NCI-H1105 treated with DMSO at 0.1 percent for 48 hours (cell line): ENCODE data around the gene IL23A.
"Not testable (repeated sequence)": the region's sequence is repeated elsewhere in the genome, so short reads cannot be mapped to it uniquely, and the experiment has no call there.

Source experiments
- DNase-seq: peaks from one replicate; lab custom pipeline; 2025; lab: John Stamatoyannopoulos, UW

IL23A gene

DNA sequence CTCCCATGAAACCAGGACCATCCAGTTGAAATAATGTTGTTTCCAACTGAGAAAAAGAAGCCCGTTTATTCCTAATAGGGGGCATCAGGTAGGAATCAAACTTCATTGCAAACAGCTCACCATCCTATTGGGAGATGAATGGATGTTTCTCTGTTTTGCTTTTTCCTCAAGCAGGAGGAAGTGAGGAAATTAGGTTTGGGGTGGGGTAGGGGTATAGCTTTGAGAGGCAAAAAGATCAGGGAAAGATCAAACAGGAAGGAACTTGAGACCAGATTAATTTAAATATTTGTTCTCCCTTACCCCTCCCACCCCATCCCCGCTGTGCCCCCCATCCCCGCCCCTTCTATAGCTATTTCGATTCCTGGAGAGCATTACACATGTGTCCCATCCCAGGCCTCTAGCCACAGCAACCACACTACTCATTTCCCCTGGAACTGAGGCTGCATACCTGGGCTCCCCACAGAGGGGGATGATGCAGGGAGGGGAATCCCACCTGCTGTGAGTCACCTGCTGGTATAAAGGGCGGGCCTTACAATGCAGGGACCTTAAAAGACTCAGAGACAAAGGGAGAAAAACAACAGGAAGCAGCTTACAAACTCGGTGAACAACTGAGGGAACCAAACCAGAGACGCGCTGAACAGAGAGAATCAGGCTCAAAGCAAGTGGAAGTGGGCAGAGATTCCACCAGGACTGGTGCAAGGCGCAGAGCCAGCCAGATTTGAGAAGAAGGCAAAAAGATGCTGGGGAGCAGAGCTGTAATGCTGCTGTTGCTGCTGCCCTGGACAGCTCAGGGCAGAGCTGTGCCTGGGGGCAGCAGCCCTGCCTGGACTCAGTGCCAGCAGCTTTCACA, at the start of gene IL23A:
TSS of gene IL23A (plus strand) at position 577 of the 850 bp plus-strand sequence. CDS start at position 738, 161 bp downstream.
- DNase-seq = no peak

- no peak for DNase-seq
Observed at GRCh38 chr12:56293795-56294194, 44.9 kb upstream of the IL23A start.

DNA sequence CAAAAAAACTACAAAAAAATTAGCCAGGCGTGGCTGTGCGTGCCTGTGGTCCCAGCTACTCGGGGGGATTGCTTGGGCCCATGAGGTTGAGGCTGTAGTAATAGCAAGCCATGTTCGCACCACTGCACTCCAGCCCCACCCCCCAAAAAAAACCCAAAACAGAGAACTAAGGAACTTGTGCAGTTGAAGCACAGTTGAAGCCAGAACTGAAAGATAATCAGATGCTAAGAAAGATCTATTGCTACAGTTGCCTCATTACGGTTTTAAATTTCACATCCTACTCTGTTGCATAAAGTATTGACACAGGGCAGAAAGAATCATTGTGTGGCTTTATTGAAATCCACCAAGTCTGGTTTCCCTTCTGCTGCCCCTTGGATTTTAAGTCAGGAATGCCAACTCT, 42.4 kb upstream of the IL23A start:
- DNase-seq = no peak

- no peak for DNase-seq
Observed at GRCh38 chr12:56297400-56297799, 41.3 kb upstream of the IL23A start.

DNA sequence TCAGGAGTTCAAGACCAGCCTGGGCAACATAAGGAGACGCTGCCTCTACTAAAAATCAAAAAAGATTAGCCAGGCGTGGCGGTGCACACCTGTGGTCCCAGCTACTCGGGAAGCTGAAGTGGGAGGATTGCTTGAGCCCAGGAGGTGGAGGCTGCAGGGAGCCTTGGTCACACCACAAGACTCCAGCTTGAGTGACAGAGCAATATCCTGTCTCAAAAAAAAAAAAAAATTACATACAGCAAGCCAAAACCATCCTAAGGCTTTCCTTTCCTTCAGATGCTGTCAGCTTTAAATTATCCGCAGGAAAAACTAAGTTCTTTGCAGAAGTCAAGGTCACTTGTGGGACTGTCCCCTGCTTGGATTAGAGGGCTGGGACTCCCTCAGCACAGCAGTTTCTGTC, 39.9 kb upstream of the IL23A start:
- DNase-seq = no peak

GRCh38 chr12:56299308-56299852, 39.3 kb upstream of the IL23A start:
- no peak for DNase-seq

DNA sequence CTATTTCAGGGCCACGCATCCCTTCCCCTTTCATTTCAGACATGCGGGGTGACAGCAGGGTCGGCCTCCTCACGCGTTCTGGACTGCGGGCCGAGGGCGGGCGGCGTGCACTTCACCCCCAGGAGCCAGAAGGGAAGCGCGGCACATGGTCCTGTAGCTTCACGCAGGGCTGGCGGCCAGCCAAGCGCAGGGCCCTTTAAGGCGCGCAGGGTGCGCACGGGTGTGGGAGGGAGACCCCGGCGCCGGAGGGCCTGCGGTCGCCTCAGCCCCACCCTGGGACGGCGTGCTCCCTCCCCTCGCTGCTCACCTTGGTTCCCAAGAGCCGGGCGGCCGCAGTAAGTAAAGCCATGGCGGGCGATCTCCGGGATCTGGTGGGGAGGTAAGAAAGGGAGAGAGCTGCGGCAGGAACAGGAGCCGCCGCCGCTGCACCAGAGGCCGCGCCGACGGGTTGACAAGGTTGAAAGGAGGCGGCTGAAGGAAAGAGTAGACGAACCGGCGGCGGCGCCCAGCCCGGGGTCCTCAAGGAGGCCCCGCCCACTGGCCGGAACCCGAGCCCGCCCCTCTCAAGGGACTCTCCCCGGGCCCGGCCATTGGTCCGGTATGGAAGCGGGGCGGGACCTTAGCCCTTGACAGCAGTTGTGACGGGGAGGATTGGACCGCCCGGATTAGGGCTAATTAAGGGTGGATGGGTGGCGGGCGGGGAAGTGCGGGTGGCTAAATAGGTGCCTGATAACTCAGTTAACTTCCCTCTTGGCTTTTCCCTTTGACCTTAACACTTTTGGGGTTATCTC, 38.6 kb upstream of the IL23A start, which contains the start of gene CS:
TSS of gene CS (minus strand) at position 478 of the 791 bp plus-strand sequence. CDS start at position 349, 129 bp downstream.
- peak; percentile 89 for DNase-seq

- DNase-seq = no peak
Observed at GRCh38 chr12:56300644-56301464, 37.8 kb upstream of the IL23A start.

DNA sequence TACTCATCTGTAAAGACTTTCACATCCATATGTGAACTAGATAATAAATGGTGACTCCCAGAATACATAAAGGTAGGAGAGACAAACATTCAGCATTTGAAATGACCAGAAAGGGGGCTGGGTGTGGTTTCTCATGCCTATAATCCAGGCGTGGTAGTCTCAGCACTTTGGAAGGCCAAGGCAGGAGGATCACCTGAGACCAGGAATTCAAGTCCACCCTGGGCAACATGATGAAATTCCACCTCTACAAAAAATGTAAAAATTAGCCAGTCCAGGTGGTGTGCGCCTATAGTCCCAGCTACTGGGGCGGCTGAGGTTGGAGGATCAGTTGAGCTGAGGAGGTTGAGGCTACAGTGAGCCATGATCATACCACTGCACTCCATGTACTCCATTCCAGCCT, 34.4 kb upstream of the IL23A start:
- DNase-seq = no peak

DNA sequence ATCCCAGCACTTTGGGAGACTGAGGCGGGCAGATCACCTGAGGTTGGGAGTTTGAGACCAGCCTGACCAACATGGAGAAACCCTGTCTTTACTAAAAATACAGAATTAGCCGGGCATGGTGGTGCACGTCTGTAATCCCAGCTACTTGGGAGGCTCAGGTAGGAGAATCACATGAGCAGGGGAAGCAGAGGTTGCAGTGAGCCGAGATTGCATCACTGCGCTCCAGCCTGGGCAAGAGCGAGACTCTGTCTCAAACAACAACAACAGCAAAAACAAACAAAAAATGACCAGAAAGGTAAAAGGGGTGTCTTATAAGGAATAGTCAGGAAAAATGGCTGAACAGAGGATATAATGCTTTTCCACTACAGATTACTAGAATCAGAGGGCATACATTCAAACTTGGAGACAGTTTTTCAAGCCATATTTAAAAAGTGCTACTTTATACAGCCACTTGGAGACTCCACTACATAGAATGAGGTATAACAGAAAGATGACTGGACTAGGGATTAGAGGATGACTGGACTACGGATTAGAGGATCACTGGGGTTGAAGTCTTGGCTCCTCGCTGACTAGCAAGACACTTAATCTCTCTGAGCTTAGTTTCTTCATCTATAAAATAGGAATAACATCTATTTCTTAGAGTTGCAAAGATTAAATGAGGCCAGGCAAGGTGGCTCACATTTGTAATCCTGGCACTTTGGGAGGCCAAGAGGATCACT, 33.7 kb upstream of the IL23A start:
- DNase-seq = no peak

DNA sequence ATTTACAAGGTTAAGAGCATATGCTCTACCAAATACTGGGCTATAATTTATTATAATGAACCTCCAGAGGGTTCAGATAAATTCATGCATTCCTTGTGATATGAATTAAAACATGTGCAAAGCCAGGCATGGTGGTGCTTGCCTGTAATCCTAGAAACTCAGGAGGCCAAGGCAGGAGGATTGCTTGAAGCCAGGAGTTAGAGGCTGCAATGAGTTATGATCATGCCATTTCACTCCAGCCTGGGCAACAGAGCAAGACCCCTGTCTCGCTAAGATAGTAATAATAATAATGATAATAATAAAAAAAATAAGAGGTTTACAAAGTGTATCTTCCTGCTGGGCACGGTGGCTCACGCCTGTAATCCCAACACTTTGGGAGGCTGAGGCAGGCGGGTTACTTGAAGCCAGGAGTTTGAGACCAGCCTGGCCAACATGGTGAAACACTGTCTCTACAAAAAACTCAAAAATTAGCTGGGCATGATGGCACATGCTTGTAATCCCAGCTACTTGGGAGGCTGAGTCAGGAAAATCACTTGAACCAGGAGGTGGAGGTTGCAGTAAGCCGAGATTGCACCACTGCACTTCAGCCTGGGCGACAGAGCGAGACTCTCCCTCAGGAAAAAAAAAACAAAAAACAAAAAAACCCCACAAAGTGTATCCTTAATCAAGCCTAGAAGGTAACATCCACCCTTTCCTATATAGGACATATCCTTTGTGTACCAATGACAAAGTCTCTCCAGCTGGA, 31.3 kb upstream of the IL23A start:
- DNase-seq = no peak

DNA sequence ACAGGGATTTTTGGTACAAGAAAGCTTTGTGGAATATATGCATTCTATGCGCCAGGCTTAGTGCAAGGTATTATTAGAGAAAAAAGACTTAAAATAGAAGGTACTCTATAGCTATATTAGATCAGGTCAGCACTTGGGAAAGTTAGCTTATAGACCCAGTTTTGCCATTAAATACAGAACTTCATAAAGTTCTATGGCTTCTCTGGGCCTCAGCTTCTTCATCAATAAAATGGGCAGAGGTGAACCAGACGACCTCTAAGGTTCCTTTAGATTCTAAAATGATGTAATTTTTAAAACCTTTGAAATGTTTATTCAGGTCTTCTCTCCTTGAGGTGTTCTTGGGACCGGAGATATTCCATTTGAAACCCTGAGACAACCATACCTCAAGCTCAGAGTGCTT, 30.0 kb upstream of the IL23A start:
- DNase-seq = no peak

- DNase-seq = no peak
Observed at GRCh38 chr12:56311003-56311402, 27.7 kb upstream of the IL23A start.

DNA sequence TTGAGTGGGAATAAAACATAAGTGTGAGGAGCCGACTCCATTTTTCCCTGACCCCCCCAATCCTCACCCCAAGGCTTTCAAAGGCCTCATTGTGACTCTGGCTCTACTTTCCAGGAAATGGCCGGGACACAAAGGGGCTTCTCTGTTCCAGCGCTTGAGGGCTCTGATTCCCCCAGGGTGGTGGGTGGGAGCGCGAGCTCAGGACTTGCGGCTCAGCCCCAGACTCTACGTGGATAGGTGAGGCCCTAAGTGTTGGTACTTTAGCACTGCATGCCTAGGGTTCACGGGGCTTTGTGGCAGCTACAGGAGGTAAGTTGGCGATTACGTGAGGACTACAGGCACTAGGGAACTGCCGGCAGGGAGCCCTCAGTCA, 23.4 kb upstream of the IL23A start:
- DNase-seq = no peak

- peak; percentile 89 for DNase-seq
Observed at GRCh38 chr12:56315622-56316473, 22.8 kb upstream of the IL23A start, which contains the start of gene CNPY2. Gene CNPY2 (minus strand): TSS chr12:56315988. CDS start chr12:56315217, 771 bp downstream.

GRCh38 chr12:56317675-56318074, 21.0 kb upstream of the IL23A start:
- DNase-seq = no peak

DNA sequence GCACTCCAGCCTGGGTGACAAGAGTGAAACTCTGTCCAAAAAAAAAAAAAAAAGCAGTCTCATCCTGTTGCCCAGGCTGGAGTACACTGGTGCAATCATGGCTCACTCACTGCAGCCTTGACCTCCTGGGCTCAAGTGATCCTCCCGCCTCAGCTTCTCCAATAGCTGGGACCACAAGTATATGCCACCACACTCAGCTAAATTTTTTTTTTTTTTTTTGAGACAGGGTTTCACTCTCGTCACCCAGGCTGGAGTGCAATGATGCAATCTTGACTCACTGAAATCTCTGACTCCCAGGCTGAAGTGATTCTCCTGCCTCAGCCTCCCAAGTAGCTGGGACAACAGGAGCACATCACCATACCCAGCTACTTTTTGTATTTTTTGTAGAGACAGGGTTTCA, 17.7 kb upstream of the IL23A start:
- DNase-seq = no peak

DNA sequence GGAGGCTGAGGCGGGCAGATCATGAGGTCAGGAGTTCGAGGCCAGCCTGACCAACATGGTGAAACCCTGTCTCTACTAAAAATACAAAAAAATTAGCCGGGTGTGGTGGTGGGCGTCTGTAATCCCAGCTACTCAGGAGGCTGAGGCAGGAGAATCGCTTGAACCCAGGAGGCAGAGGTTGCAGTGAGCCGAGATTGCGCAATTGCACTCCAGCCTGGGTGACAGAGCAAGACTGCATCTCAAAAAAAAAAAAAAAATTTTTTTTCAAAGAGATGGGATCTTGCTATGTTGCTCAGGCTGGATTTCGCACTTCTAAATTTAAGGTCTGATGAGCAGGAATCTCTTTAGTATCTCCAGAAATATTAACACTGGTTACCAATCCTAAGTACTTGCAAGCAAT, 17.1 kb upstream of the IL23A start:
- not testable (repeated sequence) for DNase-seq

DNA sequence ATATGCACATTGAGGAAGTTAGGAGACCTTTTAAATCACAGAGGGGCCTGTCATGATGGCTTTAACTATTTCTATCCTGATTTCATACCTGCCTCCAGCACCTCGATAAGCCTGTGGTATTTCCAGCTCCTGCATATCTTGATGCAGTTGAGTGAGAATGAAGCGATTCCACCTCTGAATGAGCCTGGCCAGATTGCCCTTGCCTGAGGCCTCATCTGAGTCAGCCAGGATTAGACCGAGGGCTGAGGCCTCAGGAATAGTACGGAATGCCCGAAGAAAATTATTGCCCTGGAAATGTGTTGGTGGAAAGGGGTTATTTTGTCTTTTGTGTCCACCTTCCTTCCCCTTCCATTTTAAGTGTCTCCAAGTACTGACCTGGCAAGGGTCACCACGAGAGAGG, 14.5 kb upstream of the IL23A start:
- no peak for DNase-seq
